IPS DF 4.7 (cell line): Measurements from ENCODE around the gene CDKAL1.
"Not testable (repeated sequence)": the region's sequence is repeated elsewhere in the genome, so short reads cannot be mapped to it uniquely, and the experiment has no call there.

Experiments used
- DNase-seq: peaks from one replicate; pipeline ENCODE4 v3.0.0-alpha.2; 2013; ENCODE audit warnings: low spot score; ENCODE audit errors: extremely low read depth

Gene CDKAL1

DNA sequence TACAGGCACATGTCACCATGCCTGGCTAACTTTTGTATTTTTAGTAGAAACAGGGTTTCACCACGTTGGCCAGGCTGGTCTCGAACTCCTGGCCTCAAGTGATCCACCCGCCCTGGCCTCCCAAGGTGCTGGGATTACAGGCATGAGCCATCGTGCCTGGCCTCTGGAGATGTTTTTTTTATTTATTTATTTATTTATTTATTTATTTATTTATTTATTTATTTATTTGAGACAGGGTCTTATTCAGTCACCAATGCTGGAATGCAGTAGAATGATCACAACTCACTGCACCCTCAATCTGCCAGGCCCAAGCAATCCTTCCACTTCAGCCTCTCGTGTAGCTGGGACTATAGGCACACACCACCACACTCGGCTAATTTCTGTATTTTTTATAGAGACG, 661.0 kb downstream of the CDKAL1 start:
- DNase-seq = not testable (repeated sequence)

DNA sequence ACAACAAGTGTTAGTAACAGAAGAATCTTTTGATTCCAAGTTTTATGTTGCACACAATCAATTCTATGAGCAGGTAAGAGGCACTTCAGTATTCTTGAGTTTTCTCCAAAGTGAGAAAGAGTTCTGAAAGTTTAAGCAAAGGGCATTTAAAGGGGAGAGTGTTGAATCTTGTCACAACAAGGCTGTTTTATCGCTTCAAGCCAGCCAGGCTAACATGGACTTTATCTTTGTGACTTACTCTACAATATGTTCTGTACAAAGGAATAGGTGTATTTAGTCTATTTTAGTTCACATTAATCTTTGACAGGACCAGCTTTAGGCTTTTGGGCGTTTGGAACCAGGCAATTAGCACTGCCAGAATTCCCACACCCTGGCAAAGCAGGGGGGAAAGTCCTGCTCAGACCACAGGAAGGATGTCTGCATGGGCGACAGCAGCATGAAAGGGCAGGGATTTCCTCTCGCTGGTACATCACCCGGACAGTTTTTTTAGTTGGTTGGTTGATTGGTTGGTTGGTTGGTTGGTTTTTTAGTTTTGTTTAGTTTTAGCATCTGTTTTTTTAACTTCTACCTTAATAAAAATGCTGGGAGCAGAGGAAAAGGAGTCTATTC, 663.9 kb downstream of the CDKAL1 start:
- DNase-seq = no peak

DNA sequence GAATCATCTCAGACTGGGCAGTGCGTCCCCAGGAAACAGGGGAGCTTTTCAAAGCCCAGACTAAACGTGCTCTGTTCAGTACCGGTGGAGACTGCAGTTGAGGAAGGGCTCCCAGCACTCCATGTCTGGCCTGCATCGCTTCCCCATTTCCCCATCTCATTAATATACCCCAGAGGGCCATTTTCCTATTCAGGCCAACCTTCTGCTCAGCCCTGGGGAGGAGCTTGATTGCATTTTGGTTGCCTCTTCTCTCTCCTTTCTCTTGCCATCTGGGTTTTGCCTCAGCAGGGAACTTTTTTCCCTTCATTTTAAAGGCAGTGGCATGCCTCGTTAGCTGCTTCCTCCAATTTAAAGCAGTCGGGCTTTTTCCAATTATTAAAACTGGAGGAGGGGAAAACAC, 665.0 kb downstream of the CDKAL1 start:
- no peak for DNase-seq

DNA sequence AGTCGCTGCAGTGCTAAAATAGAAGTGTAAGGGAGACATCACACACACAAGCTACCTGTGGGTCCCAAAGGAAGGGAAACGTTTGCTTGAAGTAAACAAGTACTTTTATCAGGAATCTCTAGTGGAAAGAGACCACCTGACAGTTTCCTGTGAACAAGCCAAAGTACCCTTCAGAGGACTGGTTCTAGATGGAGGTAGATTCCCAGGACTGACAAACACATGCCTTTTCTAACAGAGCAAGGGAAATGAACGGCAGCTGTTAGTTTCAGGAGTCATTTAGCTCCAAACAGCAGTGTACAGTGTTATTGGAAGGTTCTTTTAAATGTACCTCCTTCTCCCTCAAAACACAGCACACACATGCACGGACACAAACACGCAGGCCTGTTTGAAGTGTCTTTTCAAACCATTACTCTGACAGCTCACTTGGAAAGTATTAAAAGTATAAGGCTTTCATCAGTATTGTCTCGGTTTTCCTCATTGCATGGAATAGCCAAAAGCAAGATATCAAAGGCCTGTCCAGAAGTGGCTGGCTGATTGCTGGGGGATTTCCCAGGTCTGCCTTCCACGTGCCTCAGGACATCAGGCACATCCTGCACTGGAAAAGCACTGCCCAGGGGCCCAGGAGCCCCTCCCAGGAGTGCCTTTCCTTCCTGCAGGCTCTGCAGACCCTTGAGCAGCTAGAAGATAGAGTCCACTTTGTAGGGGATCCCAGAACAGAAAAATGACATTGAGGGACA, 666.0 kb downstream of the CDKAL1 start:
- DNase-seq = no peak

DNA sequence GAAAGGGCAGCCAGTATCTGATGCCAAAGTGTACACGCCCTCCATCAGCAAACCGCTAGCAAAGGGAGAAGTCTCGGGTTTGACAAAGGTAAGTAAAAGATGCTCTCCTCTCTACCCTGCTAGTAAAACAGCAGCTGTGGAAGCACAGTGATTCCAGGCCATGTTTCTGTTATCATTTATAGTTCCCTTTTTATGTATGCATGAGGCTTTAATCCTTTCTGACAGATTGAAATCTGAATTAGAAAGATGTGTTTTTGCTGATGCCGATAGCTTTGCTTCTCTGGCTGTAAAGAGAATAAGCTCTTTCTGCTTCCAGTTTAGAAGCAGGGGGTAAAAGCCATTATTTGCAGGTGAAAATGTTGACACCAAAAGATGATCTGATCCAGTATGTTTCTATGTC, 666.9 kb downstream of the CDKAL1 start:
- no peak for DNase-seq

DNA sequence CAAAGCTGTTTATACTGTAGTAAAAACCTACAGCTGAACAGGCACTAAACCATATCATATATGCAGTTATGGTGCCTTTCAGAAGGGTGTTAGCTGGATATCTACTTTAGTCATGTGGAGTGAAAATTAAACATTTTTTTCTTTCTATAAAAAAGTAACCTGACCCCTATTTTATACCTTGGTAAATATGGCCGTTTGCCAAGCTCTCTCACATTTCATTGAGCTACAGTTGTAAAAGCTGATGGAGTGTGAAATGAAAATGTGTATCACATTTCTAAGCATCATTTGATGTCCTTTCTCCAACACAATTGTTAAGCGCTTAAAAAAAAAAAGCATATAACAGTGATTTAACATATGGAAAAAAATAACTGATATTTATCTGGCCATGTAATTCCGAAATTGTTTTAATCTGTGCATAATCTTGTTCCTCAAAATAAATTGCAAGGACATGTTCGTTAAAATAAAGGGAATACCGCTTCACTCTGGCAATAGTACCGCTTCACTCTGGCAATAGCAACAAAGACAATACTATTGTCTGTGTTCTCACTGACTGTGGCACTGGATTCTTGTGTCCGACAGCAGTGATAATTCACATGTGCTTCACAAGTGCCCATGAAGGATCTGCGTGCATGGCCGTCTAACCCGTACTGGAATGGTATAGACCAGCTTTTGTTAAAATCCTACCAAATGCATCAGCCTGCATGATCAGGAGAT, 667.5 kb downstream of the CDKAL1 start:
- DNase-seq = no peak

DNA sequence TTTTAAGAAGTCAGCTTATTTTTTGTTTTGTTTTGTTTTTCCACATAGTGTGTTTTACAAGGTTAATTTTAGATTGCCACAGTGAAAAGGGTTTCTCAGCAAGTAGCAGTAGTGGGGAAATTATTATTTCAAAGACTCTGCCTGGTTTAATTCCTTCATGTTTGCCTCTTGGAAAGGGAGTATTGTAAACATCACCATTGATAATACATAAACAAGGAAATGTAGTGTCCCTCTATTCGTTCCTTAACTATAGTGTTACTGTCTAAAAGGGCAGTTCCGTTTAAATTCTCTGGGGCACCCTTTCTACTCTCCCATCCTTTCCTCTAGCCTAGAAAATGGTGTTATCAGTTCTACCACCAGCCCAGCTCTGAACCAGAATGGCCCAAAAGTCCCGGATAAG, 668.3 kb downstream of the CDKAL1 start:
- no peak for DNase-seq

DNA sequence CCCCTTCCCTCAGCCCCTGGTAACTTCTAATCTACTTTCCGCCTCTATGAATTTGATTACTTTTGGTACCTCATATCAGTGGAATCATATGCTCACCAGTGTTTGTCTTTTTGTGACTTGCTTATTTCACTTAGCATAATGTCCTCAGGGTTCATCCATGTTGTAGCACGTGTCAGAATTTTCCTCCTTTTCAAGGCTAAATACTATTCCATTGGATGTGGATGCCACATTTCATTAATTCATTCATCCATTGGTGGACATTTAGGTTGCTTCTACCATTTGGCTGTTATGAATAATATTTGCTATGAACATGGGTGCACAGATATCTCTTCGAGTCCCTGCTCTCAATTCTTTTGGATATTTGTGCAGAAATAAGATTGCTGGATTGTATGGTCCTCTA, 670.7 kb downstream of the CDKAL1 start:
- DNase-seq = no peak

DNA sequence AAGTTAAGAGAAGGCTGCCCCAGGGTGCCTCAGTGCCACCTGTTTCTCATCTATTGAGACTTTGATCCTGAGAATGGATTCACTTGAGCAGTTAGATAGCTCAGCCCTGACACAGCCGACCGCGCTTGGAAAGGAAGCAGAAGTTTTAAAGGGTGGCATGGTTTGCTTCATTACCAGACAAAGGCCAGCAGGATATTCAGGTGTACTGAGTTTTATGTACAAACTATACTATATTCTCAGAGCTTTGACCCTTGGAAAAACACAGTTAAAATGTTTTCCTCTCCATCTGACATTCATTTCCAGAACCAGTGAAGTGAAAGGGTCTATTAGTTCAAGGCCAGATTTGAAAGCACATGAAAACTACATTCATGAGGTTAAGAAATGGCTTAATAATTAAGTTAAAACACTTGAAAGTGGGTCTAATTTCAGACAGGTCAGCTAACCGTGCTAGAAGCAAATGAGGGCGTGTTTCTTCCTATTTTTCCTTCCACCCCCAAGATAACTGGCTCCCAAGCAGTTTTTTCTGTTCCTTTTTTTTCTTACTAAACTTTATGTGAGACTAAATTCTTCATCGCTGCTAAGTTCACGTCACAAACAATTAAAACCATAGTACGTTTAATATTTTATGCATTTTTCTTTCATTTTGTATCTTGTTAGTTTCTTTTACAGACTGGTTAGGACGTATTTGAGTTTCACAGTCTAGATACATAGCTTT, 674.0 kb downstream of the CDKAL1 start:
- no peak for DNase-seq

DNA sequence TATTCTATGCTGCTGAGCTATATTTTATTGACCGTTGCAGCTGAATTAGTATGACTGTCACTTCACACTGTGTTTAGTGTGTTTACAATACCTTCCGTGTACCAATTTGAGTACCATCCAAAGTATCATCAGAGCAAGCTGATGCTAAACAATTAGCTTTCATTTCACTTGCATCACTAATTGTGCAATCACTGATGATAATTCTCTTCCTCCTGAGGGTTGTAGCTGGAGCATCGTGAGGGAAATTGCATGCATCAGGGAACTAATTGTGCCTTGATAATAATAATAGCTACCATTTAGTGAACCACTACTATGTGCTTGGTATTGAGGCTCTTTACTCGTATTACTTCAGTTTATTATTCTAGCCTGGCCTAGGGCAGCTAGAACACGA, 674.5 kb downstream of the CDKAL1 start:
- no peak for DNase-seq

DNA sequence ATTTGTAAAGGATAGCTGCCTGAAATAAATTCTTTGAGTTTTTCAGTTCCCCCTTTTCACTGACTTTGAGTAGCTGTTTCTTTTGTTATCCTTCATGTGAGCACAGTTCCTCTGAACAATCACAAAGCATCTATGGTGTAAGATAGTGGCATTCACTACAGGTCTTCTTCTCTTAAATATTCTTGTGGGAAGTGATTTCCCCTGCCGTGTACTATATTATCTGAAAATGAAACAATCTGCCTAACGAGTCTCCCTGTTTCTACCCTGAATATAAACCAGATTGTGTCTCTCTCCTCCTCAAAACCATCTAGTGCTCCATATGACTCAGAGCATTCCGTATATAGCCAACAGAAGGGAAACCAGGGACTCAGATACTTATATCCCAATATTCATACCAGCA, 679.2 kb downstream of the CDKAL1 start:
- no peak for DNase-seq

DNA sequence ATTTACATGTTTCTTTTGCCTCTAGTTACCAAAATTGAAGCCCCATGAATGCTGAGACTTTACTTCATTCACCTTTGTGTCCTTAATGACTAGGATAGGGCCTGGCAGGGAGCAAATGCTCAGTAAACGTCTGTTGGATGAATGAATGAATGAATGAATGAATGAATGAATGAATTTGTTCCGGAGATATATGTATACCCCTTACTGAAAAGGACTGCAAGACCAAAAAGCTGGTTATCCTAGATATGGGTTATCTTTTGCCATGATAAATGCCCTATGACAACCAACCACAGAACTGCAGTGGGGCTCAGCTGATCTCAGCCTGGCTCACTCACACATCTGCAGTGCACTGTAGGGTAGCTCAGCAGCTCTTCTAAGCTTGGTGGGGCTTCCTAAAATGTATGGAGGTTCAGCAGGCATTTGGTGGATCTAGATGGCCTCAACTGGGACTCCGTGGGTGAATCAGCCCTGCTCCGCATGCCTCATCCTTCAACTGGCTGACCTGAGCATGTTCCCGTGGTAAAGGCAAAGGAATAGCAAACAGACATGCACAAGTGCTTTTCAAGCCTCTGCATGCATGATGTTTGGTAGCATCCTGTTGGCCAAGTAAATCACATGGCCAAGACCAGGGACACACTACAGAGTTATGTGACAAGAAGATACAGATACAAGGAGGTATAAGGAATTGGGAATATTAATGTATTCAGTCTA, 680.6 kb downstream of the CDKAL1 start:
- no peak for DNase-seq

DNA sequence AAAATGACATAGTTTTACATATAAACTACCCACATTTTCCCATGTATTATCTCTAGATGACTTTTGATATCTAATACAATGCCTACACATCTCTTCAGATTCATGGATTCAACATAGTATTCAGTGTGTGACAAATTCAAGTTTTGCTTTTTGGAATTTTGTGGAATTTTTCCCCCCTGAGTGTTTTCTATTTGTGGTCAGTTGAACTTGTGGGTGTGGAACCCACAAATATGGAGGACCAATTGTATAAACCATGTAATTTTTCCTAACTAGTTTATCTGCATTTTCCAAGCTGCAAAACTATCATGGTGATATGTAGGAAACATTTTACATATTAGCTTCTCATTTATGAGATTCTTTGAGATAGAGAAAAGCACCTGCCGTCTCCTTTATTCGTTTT, 685.0 kb downstream of the CDKAL1 start:
- DNase-seq = no peak

DNA sequence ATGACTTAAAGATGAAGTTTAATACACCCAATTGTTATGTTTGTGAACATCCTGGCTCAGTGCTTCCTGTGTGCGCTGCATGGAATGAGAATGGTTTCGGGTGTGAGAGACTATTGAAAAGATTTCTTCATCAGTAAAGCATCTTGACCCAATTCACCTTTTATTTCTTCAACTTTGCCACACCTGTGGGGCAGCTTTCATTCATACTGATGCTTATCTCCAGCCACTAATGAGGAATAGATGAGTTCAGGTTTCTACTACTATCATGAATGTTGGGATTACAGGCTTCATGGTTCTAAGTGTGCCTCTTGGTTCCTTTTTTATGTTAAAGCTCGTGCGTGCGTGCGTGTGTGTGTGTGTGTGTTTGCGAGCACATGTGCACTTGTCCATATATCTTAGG, 685.6 kb downstream of the CDKAL1 start:
- no peak for DNase-seq

DNA sequence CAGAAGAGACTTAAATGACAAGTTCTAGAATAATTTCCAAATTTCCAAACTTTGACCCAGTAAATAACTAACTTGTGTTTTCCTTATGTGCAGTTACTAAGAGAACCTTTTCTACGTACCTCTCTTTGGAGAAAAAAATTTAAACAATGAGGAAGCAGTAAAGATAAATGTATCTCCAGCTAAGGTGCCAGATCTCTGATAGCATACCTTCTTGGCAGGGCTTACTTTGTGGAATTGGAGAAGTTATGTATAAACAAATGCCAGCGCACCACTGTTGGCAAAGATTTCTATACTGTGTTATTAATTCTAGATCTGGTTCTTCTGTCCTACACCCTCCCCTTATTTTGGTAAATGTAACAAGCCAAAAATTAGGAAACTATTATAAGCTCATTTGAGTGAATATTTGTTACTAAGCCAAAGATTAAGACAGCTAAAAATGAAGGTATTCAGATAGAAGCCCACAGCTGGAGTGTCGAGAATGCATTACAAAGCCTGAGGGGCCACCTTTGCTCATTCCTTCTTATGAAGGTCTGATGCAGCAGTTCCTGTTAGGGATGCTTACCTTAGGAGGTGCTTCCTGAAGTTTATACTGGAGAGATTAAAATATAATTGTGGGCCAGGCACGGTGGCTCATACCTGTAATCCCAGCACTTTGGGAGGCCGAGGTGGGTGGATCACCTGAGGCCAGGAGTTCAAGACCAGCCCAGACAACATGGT, 686.2 kb downstream of the CDKAL1 start:
- DNase-seq = no peak

DNA sequence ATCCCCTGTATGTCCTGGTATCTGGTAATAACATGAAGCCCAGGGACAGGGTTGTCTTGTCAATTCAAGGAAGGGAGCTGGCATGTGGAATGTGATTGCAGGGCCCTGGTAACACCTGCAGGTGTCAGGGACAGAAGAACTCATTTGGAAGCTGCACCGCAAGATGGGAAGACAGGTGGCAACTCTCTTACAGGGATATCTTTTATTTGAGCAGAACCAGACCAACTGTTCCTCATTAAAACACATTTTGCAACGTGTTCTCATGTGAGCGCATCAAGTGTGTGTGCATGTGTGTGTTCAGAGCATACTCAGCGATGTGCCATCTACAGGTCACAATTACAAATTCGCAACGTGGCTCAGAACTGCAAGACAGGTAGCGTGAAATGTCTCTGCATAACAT, 688.4 kb downstream of the CDKAL1 start:
- no peak for DNase-seq

DNA sequence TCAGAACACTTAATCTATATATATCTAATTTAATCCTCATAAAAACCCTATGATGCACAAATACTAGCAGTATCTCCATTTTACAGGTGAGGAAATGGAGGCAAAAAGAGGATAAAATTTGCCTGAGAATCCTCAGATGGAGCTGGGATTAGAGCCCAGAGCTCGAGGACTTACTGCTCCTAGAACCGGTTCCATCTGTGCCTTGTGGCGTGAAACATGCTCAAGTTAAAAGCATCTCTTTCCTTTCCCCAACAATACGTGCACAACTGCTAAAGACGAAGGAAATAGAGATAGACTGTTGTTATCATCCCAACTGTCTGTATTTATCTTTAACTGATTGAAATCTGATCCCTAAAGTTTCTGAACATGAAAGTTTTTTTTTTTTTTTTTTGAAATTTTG, 691.7 kb downstream of the CDKAL1 start:
- no peak for DNase-seq

DNA sequence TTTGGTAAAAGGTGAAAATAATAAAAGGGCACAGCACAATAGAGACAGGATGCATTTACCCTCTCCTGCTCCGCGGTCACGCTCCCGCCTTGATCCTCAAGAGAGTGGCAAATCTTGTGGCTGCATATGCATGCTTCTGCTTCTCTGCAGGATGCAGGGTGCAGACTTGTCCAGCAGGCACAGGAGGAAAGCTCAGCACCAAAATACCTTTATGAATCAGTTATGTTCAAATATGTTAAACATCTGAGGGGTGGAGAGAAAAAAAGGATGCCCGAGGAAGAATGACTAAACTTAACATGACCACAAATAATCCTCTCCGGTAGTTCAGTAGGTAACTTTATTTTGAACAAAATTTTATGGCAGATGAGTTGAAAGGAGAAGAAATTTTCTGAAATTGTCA, 693.2 kb downstream of the CDKAL1 start:
- no peak for DNase-seq

DNA sequence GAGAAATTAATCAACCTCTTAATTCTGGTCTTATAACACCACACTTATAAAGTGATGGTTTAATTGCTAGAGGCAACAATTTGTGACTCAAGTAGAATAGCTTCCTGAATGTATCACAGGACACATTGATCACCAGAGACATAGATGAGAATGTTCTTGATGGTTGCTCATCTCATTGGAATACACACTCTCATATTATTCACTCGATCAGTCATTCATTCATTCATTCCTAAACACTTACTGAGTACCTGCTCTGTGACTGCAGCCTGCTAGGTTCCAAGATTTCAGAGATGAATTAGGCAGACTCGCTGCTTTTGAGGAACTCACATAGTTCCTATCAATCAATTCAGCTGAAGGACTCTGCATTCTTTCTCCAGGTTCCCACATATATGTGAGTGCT, 694.2 kb downstream of the CDKAL1 start:
- DNase-seq = no peak

DNA sequence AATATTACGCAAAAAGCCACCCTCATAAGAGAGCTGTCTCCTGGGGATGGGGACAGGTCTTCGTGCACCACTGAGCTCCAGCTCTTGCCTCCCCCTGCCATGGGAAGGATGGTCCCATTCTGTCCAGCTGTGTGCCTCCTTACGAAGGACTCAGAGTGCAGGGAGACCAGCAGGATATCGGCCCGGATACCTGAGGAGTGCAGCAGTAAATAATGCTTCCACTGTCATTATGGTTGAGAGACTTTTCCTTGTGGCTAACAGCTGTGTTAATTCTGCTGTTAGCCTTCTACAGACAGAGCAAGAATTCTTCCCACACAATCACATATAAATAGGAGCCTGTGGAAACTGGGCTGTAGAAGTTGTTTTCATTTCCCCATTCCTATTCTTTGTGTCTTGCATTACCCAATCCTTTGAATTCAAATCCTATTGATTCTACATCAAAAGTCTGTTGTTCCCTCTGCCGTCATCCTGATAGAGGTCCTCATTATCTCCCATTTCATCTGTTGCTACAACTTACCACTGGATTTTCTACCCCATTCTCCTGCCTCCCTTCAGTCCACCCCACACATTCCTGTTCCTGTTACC, 694.7 kb downstream of the CDKAL1 start:
- no peak for DNase-seq

DNA sequence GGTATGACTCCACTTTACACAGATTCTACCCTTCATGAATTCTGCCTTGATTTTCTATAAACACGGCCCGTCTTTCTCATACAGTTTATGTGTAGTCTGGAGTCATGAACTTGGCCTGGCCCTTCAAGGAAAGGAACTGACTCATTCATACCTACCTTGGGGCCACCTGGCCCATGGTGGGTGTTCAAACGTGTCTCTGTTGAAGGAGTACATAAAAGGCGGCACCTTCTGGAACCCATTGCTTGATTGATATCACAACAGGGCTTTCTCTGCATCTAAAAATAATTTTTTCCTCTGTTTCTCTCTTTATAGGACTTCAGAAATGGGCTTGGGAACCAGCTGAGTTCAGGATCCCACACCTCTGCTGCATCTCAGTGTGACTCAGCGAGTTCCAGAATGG, 696.3 kb downstream of the CDKAL1 start:
- no peak for DNase-seq
